HG03097 (cell line): Measurements from ENCODE around the gene NACC2.
A peak's percentile ranks its signal among the peaks of the same experiment; 100 is the strongest.
"Not testable (repeated sequence)": the region's sequence is repeated elsewhere in the genome, so short reads cannot be mapped to it uniquely, and the experiment has no call there.

ENCODE experiments used
- ATAC-seq: cut with Tn5 transposase; IDR thresholded peaks from one replicate; pipeline ENCODE4 v1.9.1; 2021; ENCODE audit not compliant: unreplicated experiment, low FRiP score

Gene NACC2

DNA sequence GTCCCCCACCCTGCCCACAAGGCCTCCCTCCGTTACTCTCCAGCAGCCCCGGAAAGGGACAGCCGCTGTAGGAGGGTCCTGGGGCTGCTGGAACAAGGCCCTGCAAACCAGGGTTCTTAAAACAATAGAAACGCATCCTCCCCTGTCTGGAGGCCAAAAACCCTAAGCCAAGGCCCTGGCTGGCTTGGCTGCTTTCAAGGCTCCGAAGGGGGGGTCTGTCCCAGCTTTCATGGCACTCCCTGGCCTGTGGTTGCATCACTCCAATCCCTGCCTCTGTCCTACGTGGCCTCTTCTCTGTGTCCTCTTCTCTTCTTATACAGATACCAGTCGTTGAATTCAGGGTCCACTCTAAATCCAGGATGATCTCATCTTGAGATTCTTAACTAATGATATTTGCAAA, 126.5 kb downstream of the NACC2 start:
- no peak for ATAC-seq

DNA sequence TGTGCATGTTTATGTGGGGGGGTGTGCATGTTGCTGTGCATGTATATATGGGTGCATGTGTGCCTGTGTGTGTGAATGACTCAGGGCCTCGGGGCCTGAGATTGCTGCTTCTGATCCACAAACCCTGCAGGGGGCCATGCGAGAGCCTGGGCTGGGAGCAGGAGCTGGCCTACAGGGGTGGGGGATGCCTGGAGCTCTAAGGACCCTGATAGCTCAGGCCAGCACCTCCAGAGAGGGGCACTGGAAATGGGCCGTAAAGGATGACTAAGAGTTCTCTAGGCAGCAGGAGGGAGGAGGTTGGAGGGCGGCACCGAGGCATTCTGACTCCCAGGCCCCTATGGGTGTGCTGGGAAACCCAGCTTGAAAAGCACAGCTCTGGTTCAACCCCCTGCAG, 127.0 kb downstream of the NACC2 start:
- ATAC-seq: no peak

DNA sequence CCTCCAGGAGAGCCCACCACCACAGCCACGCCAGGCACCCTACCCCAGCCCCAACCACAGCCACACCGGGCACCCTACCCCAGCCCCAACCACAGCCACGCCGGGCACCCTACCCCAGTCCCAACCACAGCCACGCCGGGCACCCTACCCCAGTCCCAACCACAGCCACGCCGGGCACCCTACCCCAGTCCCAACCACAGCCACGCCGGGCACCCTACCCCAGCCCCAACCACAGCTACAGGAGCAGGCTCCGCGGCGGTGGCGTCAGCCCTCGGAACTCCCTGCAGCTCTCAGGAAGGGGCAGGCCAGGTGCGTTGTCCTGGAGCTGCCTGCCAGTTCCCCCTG, 128.2 kb downstream of the NACC2 start:
- not testable (repeated sequence) for ATAC-seq

DNA sequence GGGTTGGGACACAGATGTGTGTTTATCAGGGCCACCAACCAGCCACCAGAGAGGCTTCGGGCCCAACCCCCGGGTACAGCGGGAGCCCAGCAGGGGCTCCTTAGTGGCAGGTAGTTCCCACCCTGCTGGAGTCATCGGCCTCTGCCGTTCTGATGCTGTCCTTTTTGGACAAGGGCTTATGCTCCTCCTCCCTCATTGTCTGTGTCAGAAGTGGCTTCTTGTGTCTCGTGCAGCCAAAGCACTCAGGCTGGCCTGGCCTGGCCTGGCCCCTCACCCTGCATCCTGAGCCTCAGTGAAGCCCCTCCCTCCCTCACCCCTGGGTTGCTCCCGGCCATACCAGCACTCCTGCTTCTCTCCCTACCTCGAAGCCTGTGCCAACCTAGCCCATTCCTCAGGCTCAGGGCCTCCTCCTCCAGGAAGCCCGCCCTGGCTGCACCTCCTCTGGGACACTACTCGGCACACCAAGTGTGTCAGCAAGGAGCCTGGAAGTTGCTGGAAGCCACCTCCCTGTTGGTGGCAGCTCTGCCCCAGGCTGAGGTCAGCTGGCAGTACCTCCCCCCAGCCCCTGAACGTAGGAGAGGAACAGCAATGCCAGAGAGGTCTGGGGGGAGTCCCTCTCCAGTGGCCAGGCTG, 129.8 kb downstream of the NACC2 start:
- ATAC-seq: no peak

DNA sequence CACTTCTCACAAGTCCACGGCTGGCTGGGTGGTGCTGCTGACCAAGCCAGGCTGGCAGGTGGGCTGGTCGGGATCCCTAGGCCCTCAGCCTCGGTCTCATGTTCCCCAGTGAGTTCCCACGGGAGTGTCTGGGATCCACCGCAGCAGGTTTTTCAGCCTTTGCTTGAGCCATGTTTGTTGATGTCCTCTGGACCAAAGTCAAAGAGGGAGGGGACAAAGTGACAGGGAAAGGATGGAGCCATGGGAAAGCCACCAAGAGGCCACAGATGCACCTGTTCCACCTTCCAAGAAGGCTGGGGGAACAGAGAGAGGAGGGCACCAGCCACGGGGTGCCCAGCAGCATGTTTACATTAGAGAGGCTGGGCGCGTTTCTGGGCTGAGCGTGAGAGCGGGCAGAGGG, 131.2 kb downstream of the NACC2 start:
- ATAC-seq: no peak

DNA sequence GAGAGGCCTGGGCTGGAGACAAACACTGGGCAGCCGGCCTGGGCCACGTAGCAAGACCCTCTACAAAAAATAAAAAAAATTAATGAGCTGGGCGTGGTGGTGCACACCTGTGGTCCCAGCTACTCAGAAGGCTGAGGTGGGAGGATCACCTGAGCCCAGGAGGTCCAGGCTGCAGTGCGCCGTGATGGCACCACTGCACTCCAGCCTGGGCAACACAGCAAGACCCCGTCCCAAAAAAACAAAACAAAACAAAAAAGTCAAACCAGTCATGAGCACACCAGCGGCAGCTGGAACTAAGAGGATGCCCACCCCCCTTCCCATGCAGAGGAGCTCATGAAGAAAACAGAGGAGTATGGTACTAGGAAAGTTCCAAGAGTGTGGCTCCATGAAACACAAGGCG, 131.8 kb downstream of the NACC2 start:
- ATAC-seq: no peak

DNA sequence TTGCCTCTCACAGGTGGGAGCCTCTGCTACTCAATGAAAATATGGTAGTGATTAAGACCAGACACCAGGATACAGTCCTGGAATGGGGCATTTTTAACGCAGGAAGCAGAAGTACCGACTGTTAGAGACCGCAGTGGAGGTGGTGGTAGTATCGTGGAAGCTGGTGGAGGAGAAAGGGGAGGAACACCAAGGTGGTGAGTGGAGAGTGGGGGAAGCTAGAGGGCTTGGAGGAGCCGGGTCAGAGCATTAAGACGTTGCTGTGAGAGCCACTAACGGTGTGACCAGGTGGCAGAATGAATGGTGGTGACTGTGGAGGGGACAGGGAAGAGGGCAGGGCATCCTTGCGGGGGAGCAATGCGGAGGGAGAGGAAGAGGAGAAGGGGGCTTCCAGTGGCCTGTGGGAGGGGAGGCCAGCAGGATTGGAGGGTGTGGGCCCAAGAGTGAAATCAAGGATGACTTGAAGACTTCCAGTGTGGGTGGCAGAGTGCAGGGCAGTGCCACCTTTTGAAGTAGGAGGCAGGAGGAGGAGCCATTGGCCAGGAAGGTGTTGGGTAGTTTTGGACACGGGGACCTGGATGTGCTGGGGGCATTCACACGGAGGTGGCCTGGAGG, 132.3 kb downstream of the NACC2 start:
- ATAC-seq: no peak

DNA sequence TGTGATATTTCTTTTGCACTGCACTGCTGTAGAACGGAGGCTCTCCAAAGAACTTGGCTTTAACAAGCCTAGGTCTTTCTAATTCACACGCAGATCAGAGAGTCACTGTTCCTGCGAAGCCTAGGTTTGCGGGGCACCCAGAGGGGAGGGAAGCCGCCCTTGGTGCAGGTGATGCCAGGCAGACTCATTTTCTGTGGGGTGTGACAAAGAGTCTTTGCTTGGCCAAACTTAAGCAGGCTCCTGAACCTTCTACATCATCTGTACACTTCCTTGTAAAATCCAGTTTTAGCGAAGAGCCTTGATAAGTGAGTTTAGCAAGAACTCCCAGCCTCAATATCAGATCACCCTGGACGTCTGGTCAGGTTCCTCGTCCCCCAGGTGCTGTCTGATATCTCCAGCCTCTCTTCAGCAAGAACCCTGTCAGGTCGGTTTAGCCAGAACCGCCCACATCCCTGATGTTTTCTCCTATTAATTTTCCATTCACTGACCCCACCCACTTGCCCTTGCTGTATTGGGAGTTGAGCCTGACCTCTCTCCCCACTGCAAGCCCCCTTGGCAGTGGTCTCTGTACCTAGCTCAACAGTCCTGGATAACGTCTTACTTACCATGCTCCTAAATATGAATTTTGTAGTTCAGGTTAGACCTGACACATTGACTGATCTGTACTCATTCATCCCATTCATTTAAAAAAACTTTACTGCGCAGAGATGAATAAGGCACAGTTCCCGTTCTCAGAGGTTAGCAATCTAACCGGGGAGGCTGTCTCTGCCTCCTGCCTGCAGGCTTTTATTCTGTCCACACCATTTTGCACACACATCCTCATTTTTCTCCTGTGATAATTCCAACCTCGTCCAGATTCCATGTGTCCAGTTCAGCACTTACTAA, 133.0 kb downstream of the NACC2 start:
- ATAC-seq: no peak

DNA sequence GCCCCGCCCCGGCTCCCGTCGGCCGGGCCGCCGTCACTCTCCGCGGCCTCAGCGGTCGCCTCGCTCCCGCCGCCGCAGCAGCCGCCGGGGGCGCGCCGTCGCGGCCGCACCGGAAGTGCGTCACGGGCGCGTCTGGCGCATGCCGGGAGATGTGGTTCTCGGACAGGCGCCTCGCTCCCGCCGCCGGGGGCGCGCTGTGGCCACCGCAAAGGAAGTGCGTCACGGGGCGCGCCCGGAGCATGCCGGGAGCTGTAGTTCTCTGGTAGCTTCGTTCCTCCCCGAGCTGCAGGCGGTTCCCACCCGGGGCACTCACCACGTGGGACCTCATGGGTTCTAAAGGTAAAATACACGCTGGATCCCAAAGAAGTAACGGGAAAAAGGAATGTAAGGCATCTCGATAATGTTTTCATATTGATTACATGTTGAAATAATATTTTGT, 133.8 kb downstream of the NACC2 start, which contains the start of gene UBAC1:
UBAC1 (minus strand) TSS at position 97 of the 439 bp plus-strand sequence. CDS start 211 bp downstream, outside the sequence.
- peak; percentile 85 for ATAC-seq

DNA sequence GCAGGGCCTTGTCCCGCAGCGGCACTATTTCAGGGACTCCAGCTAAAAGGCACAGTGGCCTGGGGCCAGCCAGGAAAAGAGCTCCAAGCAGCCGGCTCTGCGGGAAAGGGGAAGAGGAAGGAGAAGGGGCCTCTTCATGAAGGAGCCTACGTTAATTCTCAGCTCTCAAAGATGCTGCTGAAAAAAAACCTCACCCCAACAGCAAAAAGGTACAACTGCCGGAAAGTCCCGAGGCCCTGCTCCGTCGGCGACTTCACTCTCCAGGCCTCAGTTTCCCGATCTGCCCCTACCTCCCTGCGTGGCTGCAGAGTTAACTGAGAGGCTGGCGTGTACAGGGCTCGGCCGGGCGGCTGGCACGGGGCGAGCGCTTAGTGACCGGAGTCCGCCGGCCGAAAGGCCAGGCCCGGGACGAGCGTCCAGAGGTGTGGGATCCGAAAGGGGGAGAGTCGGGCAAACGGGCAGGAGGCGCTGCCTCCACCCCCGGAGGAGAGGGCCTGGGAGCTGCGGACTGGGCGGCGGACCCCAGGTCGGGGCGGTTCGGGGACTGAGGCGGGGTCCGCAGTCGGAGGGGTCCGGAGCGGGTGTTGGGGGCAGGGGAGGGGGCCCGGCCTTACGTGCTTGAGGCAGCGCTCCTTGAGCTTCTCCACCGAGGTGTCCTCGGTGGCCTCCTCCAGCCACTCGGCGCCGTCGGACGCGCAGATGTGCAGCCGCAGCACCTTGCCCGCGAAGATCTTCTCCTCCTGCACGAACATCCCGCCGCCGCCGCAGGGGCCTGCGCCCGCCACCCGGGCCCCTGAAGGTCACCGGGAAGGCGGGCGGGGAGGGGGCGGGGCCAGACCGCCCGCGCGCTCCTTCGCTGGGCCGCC, 134.4 kb downstream of the NACC2 start:
- peak; percentile 17 for ATAC-seq

DNA sequence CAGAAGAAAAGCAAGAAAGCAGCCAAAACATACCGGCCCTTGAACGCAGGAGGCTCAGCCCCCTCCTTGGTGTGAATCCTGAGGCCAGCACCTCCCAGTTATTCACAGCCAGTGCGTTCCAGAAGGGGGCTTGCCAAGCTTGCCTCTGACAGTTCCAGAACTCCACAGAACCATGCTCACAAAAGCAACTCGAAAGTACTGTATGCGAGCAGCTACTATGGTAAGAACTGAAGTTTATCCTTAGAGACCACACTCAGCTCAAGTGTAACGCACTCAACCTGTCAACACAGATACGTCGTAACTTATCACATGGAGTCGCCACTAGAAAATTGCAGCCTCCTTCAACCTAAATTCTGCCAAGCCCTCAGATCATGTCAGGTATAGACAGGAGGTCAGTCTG, 135.3 kb downstream of the NACC2 start:
- ATAC-seq: no peak

DNA sequence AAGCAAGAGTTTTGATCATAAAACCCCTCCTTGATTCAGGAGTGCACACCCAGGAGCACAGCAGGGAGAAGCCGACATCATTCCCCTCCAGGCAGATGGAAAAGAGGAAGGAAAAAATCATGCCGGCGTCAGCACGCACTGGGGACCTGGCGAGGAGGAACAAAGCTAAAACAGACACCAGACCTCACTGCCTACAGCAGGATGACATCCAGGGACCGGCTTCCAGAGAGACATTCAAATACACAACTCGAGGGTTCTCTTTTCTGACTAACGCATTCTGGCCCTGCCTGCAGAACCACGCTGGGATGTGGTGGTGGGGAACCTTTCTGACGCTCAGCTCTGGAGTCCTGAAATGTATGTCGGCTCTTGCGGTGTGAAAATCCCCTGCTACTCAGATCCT, 136.6 kb downstream of the NACC2 start:
- no peak for ATAC-seq

DNA sequence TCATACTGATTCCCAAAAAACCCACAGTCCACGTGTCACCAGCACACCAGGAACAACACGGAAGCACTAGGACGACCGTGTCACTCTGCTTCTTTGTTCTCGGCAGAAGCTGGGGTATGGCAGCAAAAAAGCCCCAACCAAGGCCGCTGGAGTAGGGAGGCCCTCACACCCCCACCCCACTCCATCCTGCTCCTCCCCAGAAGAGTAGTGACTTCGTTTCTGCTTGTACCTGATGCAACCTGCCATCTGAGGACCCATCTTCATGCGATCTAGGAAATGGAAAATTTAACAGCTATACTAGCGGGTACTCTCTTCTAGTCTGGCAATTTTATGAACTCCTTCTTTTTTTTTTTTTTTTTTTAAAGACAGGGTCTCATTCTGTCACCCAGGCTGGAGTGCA, 137.7 kb downstream of the NACC2 start:
- ATAC-seq: no peak

DNA sequence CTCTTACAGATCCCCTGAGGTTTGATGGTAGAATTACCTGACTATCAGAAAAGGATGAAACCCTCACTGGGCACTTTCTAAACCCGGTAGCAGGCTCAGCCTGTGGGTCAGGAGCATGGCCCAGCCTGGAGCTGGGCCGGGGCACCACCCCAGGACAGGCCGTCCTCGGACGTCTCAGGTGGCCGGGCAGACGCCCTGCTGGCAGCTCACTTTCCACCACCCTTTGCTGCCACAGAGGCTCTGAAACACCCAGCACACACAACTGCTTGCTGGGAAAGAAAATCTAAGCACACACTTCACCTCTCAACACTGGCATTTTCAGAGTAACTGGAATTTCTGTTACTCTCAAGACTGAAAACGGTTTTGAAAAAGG, 138.3 kb downstream of the NACC2 start:
- no peak for ATAC-seq
